Stimulated activated CD8-positive, alpha-beta memory T cell treated with anti-CD3 and anti-CD28 coated beads, Interleukin-12 subunit alpha, Interleukin-12 subunit beta, amount 100 ng/mL, for 24 hours (primary cell): ENCODE data around the gene KCNQ2.
A peak's percentile ranks its signal among the peaks of the same experiment; 100 is the strongest.

Experiments used
- DNase-seq: peaks from one replicate; pipeline ENCODE4 v3.0.0-alpha.2; 2020; ENCODE audit errors: extremely low read depth

The KCNQ2 gene

DNA sequence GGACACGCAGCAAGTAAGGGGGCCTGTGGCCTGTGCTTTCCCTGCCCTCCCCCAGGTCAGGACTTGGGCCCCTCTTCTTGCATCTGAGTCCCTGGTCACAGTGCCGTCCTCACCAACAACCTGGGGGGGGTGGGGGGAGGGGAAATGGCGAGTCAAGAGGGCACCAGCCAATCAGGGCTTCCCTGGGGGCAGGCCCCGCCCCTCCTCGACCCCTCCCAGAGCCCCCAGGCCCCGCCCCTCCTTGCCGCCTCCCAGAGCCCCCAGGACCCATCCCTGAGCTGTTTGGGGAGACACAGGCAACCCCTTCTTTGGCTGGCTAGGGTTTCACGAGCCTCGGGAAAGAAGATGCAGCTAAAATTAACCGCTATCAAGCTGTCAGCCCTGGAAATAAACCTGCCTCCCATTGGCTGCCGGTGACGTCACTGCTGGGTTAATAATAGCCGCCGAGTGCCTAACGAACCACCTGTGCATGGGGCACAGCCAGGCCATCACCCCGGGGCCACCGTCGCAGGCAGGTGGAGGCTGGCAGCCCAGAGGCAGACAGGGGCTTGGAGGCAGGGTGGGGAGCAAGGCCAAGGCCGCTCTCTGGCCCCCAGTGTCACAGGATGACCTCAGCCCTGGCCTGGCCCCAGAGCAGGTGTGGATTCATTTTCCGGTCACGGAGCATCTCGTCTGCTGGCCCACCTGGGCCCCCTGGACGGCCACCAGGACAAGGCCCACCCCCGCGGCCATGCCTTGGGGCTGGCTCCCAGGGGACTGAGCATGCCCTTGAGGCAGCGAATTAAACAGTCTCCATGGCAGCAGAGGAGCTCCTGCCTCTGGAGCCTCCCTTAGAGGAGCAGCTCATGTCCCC is 29.6 kb upstream of the KCNQ2 start:
- no peak for DNase-seq

DNA sequence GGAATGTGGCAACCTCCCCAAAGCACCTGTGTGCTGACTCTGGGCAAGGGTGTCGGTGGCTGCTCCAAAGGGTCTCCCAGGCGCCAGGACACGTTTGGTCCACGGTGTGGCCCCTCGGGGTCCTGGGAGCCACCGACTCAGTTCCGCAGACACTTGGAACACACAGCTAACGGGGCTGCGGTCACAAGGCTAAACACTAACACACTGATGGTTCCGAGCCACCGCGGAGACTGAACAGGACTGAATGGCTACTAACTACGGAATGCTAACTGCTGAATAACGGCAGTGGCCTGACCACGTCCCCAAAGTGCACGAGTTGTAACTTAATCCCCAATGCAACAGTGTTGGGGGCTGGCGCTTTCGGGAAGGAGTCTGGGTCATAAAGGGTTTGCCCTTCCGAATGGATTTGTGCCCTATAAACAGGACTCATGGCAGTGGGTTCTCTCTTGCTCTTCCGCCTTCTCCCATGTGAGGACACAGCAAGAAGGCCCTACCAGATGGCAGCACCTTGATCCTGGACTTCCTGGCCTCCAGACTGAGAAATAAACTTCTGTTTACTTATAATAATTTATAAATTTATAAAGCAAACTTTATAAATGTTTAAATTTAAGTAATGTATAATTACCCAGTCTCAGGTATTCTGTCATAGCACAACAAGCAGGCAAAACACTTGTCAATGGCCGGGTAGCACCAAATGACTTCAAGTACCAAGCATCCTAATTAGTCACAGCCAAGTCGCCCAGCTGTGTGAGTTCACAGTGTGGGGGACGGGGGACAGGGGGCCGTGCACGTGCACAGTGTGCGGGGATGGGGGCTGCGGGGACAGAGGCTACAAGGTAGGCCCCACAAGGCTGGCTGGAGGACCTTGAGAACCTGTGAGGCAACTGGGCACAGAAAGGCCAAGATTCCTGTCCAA is 28.7 kb upstream of the KCNQ2 start:
- no peak for DNase-seq

DNA sequence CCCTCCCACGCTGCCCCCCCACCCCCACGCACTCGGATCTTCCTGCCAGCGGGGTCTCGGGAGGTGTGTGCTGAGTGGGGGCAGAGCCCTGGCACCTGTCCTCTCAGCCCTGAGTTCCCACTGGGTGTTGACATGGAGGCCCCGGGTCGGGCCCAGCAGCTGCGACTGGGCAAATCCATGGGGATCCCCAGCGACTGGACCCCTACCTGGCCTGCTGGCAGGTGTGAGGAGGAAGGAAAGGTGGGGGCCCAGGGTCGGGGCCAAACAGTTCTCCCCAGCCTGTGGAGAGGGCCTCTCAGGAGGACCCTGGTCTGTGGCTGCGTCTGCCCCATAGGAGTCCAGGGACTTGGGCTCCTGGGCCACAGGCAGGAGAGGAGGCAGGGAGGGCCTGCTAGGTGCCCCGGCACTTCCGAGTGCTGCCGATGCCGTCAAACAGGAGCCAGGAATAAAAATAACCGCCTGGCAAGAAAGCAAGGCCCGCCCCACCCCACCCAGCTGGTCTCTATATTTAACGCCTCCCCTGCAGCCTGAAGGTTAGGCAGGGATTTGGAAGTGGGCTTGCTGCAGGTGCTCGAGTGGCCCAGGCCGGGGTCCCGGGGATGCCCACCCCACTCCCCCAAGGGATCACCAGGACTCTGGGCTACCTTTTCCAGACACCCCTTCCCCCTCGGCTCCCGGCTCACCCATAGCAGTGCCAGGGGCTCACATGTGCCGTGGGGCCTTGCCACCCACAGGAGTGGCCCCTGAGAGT is 27.9 kb upstream of the KCNQ2 start:
- no peak for DNase-seq

DNA sequence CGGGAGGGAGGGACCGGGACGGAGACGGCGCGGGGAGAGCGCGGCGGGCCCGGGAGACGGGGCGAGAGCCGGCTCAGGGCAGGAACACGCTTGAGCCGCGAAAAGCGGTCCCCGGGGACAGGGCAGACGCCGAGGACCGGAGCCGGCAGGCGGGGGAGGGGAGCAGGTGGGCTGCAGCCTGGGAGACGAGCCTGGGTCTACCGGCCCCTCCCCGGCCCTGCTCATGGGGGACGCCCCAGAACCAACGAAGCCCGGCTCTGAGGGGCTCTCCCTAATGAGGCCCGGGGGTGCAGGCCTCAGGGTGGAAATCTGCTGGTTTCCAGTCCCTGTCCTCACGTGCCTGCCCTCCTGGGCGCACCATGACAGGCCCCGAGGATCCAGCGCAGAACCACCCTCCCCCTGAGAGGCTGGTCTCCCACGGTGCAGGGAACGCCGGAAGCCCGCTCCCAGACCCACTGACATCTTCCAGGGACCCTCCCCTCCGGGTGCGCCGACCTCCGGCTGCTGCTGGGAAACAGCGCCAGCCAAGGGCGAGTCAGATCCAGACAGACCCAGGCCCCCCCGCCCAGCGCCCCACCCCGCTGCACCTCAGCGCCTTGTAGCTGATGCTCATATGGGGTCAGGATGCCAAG is 27.0 kb upstream of the KCNQ2 start:
- DNase-seq = no peak

DNA sequence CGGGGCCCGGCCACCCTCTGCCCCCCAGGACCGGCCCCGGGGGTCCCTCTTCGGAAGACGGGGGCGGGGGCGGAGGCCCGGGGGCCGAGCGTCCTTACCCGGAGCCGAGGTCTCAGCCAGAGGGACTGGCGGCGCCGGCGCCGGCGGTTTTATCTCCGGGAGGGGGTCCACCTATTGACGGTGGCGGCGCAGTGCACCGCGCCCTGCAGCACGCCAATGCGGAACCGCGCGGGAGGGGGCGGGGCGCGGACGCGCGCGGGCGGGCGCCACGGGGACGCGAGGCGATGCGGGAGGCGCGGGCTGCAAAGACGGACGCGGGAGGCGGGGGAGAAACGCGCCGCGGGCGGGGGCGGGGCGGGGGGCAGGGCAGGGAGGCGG is 26.5 kb upstream of the KCNQ2 start, which contains the start of gene EEF1A2:
EEF1A2 (minus strand) TSS at position 124 of the 378 bp plus-strand sequence. CDS start 1,320 bp downstream, outside the sequence.
- no peak for DNase-seq

DNA sequence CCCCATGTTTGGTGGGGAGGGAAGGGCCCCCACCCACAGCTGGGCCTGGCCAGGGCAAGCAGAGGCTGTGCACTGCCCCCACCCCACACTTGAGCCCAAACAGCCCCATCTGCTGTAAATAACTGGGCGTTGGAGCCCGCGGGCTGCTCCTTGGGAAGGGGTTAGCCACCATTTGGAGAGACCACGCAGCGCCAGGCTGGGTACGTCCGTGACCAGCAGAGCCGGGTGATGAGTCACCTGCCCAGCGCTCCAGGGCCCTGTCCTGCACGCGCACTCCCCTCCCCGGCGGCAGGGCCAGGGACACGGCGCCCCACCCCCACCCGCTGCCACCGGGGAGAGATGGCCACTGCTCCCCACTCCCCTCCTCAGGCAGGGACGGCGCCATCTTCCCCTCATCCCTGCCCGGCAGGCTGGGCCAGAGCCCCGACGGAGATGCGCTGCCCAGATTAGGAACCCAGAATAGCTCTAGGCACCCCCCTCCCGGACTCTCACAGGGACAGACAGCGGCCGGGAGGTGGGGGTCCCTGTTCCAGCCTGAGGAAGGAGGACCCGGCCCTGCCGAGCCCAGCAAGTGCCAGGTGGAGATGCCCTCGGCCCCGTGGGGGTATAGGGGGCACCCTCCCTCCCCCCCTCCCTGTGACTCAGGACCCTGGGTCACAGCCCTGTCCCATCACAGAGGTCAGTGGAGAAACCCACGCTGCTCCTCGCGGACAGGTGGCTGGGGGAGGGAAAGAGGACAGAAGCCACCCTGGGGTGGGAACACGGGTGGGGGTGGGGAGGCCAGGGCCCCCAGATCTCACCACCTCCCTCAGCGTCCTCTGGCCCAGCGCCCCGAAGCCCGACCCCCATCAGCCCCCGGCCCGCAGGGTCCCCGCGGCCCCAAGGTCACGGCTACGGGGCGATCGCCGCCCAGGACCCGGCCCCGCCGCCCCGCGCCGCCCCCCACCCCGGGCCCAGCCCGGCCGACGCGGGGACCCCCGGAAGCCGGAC is 25.8 kb upstream of the KCNQ2 start:
- DNase-seq = no peak

DNA sequence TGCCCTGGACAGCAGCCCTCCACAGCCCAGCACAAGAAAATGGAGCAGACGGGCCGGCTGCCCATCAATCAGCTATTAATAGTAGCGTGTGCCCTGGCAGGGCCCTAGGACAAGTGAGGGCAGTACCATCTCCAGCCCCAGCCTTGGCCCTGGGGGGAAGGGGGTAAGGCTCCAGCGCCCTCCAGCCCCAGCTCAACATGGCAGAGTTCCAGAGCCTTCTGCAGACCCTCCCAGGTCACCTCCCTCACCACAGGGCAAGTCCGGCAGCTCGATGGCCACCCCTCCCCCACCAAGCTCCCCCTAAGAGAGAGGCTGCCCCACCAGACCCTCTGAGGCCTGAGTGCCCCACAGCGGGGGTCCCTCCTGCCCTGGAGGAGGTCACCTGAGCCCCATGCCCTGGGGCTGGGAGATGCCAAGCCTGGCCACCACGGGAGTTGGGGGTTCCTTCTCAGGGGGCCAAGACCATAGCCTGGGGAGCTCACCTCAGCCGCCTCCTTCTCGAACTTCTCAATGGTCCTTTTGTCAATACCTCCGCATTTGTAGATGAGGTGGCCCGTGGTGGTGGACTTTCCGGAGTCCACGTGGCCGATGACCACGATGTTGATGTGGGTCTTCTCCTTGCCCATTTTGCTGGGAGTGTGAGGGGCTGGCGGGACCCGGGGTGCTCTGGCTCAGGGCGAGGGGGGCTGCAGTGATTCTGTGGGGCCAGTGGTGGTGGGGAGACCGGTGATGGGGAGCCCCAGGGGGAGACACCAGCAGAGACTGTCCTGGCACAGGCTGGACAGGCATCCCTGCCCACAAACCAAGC is 24.9 kb upstream of the KCNQ2 start:
- DNase-seq = no peak

DNA sequence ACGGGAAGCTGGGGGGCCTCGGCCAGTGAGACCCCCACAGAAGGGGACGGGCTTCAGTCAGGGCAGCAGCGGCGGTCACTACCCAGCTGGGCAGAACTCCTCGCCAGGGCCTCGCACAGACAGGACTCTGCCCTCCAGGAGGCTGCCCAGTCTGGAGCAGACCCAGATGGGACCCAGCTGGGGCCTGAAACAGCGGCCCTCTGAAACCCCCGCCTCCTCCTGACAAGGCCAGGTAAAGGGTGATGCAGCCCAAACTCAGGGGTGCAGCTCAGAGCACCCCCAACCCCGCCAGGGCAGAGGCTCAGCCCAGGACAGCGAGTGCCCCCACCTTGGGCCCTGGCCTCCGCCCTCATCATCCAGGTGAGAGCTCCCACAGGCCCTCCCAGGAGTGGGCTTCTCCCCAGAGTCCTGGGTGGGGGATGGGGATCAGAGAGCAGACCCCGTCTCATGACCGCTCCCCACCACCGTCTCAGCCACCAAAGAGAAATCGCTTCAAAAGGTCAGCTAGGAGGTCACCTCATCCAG is 24.2 kb upstream of the KCNQ2 start:
- no peak for DNase-seq

DNA sequence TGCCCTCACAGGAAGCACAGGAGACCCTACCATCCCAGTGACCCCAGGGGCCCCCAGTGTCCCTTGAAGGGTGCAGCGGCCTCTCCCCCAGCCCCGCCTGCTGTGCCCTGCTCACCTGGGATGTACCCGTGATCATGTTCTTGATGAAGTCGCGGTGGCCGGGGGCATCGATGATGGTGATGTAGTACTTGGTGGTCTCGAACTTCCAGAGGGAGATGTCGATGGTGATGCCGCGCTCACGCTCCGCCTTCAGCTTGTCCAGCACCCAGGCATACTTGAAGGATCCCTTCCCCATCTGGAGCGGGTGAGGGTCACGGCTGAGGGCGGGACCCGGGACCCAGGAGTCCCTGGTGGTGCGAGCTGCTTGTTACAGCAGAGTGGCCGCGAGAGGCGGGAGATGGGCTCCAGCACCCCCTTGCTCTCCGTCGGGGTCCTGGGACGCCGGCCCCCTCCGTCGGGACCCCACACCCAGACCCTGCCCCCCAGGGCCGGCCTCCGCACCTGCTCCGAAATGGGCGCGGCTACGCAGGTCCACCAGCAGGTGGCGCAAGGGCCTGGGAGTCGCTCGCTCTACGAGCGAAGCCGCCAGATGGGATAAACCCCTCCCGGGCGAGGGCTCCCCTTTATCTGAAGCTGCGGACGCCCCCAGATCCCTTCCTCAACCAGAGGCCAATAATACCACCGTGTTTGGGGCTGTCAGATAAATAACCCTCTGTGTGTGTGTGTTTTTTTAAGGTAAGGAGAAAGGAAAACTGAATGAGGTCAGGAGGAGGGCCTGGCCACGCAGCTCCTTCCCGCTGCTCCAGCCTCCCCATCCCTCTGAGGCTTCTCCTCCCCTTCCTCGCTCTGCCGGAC is 23.5 kb upstream of the KCNQ2 start:
- peak; percentile 49 for DNase-seq

DNA sequence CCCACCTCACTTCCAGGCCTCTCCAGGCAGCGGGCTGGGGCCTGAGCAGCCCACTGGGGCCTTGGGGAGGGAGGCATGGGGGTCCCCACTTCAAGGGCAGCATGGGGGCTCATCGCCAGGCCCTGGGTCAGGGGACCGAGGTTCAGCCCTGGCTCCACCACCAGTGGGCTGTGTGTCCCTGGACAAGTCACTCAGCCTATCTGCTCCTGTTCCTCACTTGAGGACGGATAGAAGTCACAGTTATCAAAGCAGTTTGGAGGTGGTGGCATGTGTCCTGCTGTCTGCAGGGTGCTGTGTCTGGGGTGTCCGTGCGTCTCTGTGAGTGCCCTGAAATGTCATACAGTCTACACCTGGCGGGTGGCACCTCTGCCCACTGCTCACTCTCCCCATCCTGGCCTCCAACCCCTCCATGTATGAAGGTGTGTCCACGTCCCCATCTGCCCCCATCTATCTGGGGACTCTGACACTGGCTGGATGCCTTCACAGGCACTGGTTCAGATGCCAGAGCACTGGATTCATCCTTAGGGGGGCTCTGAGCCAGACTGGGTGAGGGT is 22.8 kb upstream of the KCNQ2 start:
- DNase-seq = no peak

DNA sequence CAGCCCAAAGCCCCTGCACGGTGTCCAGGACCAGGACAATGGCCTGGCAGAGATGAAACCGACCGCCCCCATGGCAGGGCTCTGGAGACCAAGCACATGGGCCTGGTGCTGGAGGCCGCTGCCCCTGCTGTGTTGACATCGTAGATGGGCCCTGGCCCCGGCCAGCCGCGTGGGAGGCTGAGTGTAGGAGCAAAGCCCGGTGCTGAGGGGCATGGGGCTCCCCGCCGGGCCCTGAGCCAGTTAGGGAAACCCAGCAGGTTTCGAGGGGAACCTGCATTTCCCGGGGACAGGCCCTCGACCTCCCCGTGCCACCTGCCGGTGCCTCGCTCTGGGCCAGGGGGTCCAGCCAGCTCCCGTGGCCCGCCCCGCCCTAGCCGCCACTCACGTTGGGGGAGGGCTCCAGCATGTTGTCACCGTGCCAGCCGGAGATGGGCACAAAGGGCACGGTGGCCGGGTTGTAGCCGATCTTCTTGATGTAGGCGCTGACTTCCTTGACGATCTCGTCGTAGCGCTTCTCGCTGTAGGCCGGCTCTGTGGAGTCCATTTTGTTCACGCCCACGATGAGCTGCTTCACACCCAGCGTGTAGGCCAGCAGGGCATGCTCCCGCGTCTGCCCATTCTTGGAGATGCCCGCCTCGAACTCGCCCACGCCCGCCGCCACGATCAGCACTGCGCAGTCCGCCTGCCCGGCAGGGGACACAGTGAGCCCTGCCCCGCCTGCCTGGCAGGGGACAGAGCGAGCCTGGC is 22.1 kb upstream of the KCNQ2 start:
- no peak for DNase-seq

DNA sequence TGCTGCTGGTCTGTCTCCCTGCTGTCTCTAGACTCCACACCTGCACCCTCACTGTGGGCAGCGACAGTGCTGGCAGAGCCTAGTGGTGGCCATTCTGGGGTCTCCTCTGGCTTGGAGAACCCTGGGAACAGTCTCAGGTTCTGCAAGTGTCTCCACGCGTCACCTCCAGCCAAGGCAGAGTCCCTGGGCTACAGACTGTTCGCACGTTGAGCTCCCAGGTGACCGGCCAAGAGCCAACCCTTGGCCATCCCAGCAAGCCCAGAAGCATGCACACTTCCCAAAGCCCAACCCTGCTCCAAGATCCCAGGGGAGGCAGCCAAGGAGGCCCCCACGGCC is 21.6 kb upstream of the KCNQ2 start:
- DNase-seq = no peak

DNA sequence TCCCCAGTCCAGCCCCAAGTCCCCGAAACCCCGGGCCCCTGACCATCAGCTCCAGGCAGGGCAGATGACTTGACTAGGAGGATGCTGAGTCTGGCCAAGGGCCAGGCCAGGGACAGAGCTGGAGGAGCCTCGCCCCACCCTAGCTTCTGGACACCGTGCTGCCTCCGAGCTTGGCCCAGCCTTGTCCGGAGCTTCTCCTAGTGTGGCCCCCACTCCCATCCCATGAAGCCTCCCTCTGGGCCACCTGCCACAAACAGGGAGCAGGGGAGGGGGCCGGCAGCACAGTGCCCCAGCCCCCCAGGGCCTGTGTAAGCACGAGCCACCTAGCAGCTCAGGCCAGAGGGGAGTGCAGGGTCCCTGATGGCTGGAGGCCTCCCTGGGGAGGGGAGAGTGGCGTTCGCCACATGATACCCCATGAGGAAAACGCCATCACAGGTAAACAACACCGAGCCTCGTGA is 21.1 kb upstream of the KCNQ2 start:
- no peak for DNase-seq

DNA sequence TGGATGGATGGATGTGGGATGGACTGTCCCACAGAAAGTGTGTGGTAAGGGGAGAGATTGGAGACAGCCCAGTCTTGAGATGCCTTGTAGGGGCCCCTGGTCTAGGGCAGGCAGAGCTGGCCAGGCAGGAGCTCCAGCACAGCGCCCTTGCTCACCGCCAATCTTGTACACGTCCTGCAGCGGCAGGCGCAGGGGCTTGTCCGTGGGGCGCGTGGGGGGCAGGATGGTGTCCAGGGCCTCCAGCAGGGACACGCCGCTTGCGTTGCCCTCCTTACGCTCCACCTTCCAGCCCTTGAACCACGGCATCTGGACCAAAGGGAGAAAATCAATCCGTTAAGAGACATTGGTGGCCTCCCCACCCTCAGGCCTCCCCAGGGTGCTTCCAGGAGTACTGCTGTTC is 20.5 kb upstream of the KCNQ2 start:
- no peak for DNase-seq

DNA sequence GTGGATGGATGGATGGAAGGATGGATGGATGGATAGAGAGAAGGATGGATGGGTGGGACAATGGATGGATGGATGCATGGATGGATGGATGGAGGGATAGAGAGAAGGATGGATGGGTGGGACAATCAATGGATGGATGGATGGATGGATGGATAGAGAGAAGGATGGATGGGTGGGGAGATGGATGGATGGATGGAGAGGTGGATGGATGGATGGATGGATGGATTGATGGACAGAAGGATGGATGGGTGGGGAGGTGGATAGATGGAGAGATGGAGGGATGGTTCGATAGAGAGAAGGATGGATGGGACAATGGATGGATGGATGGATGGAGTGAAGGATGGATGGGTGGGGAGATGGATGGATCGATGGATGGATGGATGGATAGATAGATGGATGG is 20.1 kb upstream of the KCNQ2 start:
- DNase-seq = no peak

DNA sequence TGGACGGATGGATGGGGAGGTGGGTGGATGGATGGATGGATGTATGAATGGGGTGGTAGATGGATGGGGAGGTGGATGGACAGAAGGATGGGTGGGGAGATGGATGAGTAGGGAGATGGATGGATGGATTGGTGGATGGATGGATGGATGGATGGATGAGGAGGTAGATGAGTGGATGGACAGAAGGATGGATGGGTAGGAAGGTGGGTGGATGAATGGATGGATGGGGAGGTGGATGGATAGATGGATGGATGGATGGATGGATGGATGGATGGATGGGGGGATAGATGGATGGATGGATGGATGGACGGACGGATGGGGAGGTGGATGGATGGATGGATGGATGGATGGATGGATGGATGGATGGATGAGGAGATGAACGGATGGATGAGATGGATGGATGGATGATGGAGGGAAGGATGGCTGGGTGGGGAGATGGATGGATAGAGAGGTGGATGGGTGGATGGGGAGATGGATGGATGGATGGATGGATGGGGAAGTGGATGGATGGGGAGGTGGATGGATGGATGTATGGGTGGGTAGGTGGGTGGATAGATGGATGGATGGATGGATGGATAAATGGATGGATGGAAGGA is 19.3 kb upstream of the KCNQ2 start:
- no peak for DNase-seq

DNA sequence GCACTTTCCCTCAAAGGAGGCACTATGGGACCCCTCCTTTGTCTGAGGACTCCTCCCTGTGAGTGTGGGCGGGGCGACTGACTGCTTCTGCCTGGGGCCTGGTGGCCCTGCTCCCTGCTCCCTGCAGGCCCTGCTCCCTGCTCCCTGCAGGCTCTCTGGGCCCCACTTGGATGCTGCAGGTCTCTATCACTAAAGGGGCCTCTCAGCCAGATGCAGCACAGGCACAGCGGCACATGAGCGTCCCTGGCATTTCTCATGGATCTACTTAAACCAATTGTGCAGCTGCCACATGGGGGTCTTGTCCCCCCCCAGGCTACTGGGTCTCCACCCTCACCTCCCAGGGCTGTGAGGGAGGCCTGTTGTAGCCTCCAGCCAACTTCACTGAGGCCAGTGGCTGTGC is 18.6 kb upstream of the KCNQ2 start:
- DNase-seq = no peak
